Activated T-cell treated with anti-CD3 and anti-CD28 coated beads, Interleukin-2, amount 50 U/mL, for 4 hours (primary cell): Measurements from ENCODE around the gene GRB7. TPM values are rescaled to one million over a fixed set of nuclear protein-coding genes. Genes with fewer than 3 reads are reported as not detected.

Source experiments
- ATAC-seq, 2 donors: fragments of 200-7000 bp; cut with Tn5 transposase; one replicate each; pipeline ENCODE4 v1.10.0; 2021
- DNase-seq: peaks from one replicate; pipeline ENCODE4 v3.0.0-alpha.2; 2020
- H3K27me3 Mint-ChIP-seq: one replicate; pipeline ENCODE4 v1.8.0; 2021; ENCODE audit warnings: low read depth, mixed read lengths
- H3K36me3 Mint-ChIP-seq: one replicate; pipeline ENCODE4 v1.8.0; 2022; ENCODE audit warnings: mixed read lengths; ENCODE audit not compliant: insufficient read depth
- H3K4me1 Mint-ChIP-seq: one replicate; pipeline ENCODE4 v1.8.0; 2021; ENCODE audit warnings: low read depth, mixed read lengths
- H3K4me3 Mint-ChIP-seq: one replicate; pipeline ENCODE4 v1.8.0; 2021; ENCODE audit warnings: mild to moderate bottlenecking, moderate library complexity, mixed read lengths
- H3K9me3 Mint-ChIP-seq: one replicate; pipeline ENCODE4 v1.8.0; 2021; ENCODE audit warnings: mixed read lengths
- total RNA-seq, 3 donors: library from RNA; stranded (reverse); gene quantifications; one replicate each; pipeline ENCODE4 v1.2.1, GENCODE V29; 2021

The GRB7 gene
- total RNA-seq, 3 donors from 2014 or later, result 0.43 to 0.73 (median 0.47) TPM

GRCh38 chr17:39735882-39736281, 1.9 kb upstream of the GRB7 start:
- Mint-ChIP-seq H3K36me3 (no peaks in the 10 kb centered on the region), H3K9me3 (no peaks in the 10 kb centered on the region), H3K27me3 (peaks cover 25% of the 10 kb centered on the region), H3K4me1 (peaks cover 15% of the 10 kb centered on the region), H3K4me3 (no peak overlapping the region)
- ATAC-seq, result no peak
- no peak for DNase-seq

- no peaks in the 10 kb centered on the region for H3K9me3 Mint-ChIP-seq
- DNase-seq, result no peak
- peaks cover 27% of the 10 kb centered on the region for H3K27me3 Mint-ChIP-seq
- peaks cover 15% of the 10 kb centered on the region for H3K4me1 Mint-ChIP-seq
- no peak for ATAC-seq
- no peaks in the 10 kb centered on the region for H3K36me3 Mint-ChIP-seq
- peak overlapping the region; percentile 26 for H3K4me3 Mint-ChIP-seq
Observed at GRCh38 chr17:39736319-39737165, 1.2 kb upstream of the GRB7 start.

GRCh38 chr17:39737206-39737759, 455 bp upstream of the GRB7 start:
- Mint-ChIP-seq H3K9me3 (no peaks in the 10 kb centered on the region), H3K4me3 (no peak overlapping the region), H3K4me1 (peaks cover 15% of the 10 kb centered on the region), H3K36me3 (no peaks in the 10 kb centered on the region), H3K27me3 (peaks cover 27% of the 10 kb centered on the region)
- DNase-seq, result no peak
- ATAC-seq, result no peak

GRCh38 chr17:39738568-39738901, 797 bp downstream of the GRB7 start:
- peak overlapping the region; percentile 72 for H3K4me3 Mint-ChIP-seq
- ATAC-seq, result peak; percentile 96
- H3K9me3 Mint-ChIP-seq, result no peaks in the 10 kb centered on the region
- H3K27me3 Mint-ChIP-seq, result peaks cover 27% of the 10 kb centered on the region
- DNase-seq, result peak; percentile 46
- H3K36me3 Mint-ChIP-seq, result no peaks in the 10 kb centered on the region
- peaks cover 14% of the 10 kb centered on the region for H3K4me1 Mint-ChIP-seq

- H3K4me1 Mint-ChIP-seq, result peaks cover 14% of the 10 kb centered on the region
- DNase-seq (no peak), ATAC-seq (peak in 1 of 2 donors; percentile 4)
- no peaks in the 10 kb centered on the region for H3K9me3 Mint-ChIP-seq
- H3K36me3 Mint-ChIP-seq, result no peaks in the 10 kb centered on the region
- peaks cover 27% of the 10 kb centered on the region for H3K27me3 Mint-ChIP-seq
- H3K4me3 Mint-ChIP-seq, result no peak overlapping the region
Observed at GRCh38 chr17:39738983-39739884, 1.5 kb downstream of the GRB7 start.

GRCh38 chr17:39739885-39740356, 2.2 kb downstream of the GRB7 start:
- no peak for ATAC-seq
- Mint-ChIP-seq H3K27me3 (peaks cover 27% of the 10 kb centered on the region), H3K36me3 (no peaks in the 10 kb centered on the region), H3K9me3 (no peaks in the 10 kb centered on the region), H3K4me3 (no peak overlapping the region), H3K4me1 (peaks cover 14% of the 10 kb centered on the region)
- no peak for DNase-seq

GRCh38 chr17:39740357-39741111, 2.8 kb downstream of the GRB7 start:
- peaks cover 14% of the 10 kb centered on the region for H3K4me1 Mint-ChIP-seq
- ATAC-seq (no peak), DNase-seq (no peak)
- H3K4me3 Mint-ChIP-seq, result no peak overlapping the region
- no peaks in the 10 kb centered on the region for H3K9me3 Mint-ChIP-seq
- peaks cover 27% of the 10 kb centered on the region for H3K27me3 Mint-ChIP-seq
- H3K36me3 Mint-ChIP-seq, result no peaks in the 10 kb centered on the region

GRCh38 chr17:39742126-39742855, 4.6 kb downstream of the GRB7 start:
- H3K4me1 Mint-ChIP-seq, result peaks cover 14% of the 10 kb centered on the region
- H3K9me3 Mint-ChIP-seq, result no peaks in the 10 kb centered on the region
- no peak for DNase-seq
- H3K4me3 Mint-ChIP-seq, result no peak overlapping the region
- H3K36me3 Mint-ChIP-seq, result no peaks in the 10 kb centered on the region
- peaks cover 21% of the 10 kb centered on the region for H3K27me3 Mint-ChIP-seq
- no peak for ATAC-seq

GRCh38 chr17:39742856-39743436, 5.2 kb downstream of the GRB7 start:
- H3K4me3 Mint-ChIP-seq, result no peak overlapping the region
- no peaks in the 10 kb centered on the region for H3K36me3 Mint-ChIP-seq
- no peaks in the 10 kb centered on the region for H3K9me3 Mint-ChIP-seq
- peaks cover 19% of the 10 kb centered on the region for H3K27me3 Mint-ChIP-seq
- DNase-seq, result no peak
- no peak for ATAC-seq
- peaks cover 14% of the 10 kb centered on the region for H3K4me1 Mint-ChIP-seq

- ATAC-seq (no peak), DNase-seq (no peak)
- H3K4me3 Mint-ChIP-seq, result no peak overlapping the region
- peaks cover 13% of the 10 kb centered on the region for H3K27me3 Mint-ChIP-seq
- no peaks in the 10 kb centered on the region for H3K36me3 Mint-ChIP-seq
- H3K4me1 Mint-ChIP-seq, result peaks cover 7% of the 10 kb centered on the region
- H3K9me3 Mint-ChIP-seq, result no peaks in the 10 kb centered on the region
Observed at GRCh38 chr17:39744075-39744835, 6.5 kb downstream of the GRB7 start.

- Mint-ChIP-seq H3K4me3 (no peak overlapping the region), H3K36me3 (no peaks in the 10 kb centered on the region)
- no peak for ATAC-seq
Observed at GRCh38 chr17:39744836-39745215, 7.1 kb downstream of the GRB7 start.

GRCh38 chr17:39745335-39746144, 7.8 kb downstream of the GRB7 start:
- Mint-ChIP-seq H3K36me3 (no peaks in the 10 kb centered on the region), H3K4me1 (peaks cover under 1% of the 10 kb centered on the region), H3K4me3 (no peak overlapping the region), H3K9me3 (no peaks in the 10 kb centered on the region), H3K27me3 (peaks cover 5% of the 10 kb centered on the region)
- ATAC-seq (no peak), DNase-seq (no peak)

More at GRCh38 chr17:39744836-39745215, 7.1 kb downstream of the GRB7 start:
- Mint-ChIP-seq H3K4me1 (peaks cover 6% of the 10 kb centered on the region), H3K9me3 (no peaks in the 10 kb centered on the region), H3K27me3 (peaks cover 9% of the 10 kb centered on the region)
- no peak for DNase-seq
